GOT3 (cell line): ENCODE results near the gene G3BP2.
"Not testable (repeated sequence)": the region's sequence is repeated elsewhere in the genome, so short reads cannot be mapped to it uniquely, and the experiment has no call there.

Experiments used
- DNase-seq: peaks from one replicate; lab custom pipeline; 2025; ENCODE audit warnings: mixed read lengths; lab: John Stamatoyannopoulos, UW

G3BP2 gene

DNA sequence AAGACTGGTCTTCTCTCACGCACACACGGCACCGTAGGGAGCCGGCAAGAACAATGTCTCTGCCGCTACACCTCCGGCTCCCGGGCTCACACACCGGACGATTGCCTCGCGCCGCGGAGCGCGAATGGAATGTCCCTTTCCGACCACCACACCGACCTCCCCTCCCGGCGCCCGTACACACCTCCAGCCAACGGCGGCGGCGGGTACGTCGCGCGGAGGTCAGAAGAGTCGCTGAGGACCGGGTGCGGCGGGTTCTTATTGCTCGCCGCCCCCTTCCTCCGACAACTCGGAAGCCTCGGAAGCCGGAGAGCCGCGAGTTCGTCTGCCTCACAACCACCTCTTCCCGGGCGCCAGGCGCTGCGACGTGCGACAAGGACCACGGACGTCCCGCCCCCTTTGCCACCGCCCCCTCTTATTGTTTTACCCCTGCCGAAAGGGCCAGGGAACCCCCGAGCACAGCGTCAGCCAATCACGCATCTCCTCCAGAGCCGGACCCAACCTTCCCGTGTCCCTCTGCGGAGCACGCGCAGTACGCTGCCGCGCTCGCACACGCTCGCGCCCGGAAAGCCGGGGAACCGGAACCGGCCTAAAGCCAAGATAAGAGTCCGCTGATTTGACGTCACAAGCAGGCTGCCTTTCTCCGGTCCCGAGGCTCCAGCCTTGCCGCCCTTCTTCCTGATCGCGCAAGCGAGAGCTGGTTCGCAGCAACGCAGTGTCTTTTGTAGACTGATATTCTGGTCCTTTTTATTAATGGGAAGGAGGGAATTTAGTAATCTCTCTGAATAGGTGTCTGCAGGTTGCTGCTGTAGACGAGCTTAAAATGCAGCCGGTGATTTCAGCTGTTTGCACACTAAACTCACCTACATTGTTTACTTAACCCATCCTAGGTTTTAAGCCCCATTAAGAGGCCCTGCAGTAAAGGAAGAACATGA is at the start of gene G3BP2:
G3BP2 (minus strand) TSS at position 385 of the 932 bp plus-strand sequence. CDS start 11,386 bp downstream, outside the sequence.
- peak; percentile 78 for DNase-seq

DNA sequence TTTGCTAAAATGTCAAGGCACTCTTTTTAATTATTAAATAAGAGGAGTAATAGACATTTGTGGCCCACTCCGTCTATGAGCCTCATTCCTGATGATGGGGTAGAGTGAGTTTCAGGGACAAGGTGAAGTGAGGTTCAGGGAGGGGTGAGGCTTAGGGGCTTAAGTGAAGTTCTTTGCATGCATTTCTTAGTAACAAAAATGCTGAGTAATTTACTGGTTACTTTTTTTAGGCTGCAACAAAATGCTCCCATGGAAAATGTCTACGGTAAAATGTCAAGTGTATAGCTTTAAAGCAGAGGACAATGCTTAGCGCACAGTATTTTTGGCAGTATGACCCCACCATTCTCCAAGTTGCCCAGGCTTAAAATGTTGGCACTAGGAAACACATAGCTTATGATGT is 49.2 kb upstream of the G3BP2 start:
- no peak for DNase-seq

DNA sequence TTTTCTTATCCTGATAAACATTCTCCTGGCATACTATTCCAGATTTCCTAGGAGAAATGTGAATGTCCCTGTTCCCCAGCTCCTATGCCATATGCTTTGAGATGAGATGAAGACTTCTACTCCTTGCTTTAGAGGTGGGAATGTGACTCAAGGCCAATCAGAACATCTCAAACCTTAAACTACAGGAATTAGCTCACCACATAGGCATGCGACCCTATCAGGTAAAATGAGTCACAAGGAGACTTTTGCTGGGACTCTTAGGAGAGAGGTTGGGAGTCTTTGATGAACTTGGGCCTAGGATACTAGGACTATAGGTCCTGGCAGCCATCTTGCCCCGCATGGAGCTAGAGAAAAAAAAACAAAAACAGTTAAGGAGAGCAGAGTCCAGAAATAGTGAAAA is 45.3 kb upstream of the G3BP2 start:
- DNase-seq = no peak

DNA sequence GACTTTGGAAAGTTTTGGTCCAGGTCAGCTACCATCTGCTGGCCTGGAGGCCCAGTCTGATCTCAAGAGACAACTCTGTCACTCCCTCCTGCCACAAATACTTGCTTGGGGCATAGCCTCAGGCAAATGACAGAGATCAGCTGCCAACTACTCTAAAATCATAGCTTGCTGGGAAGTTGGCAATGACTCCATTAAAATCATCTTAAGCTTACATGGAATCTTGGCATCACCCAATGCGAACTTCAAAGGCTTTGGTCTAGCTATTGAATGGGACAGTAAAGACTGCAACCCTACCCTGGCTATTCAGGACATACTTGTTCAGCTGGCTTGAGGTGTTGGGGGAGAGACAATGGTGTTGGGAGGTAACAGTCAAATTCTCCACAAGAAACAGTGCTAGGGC is 44.2 kb upstream of the G3BP2 start:
- DNase-seq = no peak

DNA sequence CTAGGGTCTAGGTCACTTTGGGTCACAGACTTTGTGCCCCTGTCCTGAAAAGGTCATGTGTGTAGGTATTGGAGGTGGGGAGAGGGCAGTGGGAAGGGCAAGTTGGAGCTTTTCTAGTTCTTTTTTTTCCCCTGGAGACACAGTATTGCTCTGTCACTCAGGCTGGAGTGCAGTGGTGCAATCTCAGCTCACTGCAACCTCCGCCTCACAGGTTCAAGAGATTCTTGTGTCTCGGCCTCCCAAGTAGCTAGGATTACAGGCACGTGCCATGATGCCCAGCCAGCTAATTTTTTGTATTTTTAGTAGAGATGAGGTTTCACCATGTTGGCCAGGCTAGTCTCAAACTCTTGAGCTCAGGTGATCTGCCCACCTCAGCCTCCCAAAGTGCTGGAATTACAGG is 42.8 kb upstream of the G3BP2 start:
- not testable (repeated sequence) for DNase-seq

DNA sequence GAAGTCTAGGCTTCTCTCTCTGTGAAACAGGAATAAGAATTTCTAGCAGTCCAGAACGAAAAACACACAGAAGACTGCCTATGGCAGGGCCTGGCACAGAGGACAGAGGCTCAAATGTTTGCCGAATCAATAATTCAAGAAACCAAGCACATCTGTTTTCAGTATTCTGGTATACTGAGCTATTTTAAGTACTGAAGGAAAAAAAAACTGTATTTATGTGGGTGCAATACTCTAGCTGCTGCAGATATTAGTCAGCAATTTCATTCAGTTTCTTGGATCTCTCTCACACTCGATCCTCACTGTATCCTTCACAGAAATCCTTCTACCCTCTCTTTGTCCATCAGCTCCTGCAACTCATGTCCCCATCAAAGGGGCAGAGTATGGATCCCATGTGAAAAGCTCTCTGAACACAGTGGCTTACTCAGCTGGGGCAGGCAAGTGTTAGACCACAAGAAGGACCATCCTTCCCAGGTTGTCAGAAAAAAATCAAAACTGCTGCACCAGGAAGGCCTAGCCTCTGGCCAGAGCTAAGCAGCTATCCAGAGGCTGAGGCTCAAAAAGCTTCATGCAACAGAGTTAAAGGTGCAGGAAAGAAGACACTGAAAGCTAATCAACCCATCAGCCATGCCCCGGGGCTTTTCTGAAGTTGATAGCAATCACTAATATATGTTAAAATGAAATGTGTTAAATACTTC is 42.0 kb upstream of the G3BP2 start:
- DNase-seq = no peak

DNA sequence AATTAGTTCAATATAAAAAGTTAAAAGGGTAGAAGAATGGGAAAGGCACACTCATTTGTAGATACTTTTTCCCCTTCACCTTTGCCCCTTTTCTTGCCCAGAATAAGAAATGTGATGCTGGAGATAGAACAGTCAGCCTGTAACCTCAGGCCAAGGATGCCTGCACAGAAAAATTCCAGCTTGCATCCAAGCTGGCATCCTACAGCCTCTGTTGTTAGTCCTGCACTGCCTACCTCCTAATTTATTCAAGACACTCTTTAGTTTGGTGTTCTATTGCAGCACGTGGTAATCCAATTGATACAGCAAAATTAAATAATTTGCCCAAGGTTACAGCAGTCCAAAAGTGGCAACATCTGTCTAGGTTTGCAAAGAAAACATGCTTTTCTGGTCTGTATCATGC is 41.5 kb upstream of the G3BP2 start:
- DNase-seq = no peak

DNA sequence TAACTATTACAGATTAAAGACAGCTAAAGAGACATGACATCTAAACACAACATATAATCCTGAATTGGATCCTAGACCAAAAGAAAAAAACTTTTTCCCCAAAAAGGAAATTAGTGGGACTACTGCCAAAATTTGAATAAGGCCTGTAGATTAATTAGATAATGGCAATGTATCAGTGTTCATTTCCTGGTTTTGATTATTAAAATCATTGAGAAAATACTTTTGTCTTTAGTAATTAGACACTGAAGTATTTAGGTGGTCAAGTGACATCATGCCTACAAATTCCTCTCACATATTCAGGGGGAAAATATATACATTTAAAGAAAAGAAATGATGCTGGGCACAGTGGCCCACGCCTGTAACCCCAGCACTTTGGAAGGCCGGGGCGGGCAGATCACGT is 40.8 kb upstream of the G3BP2 start:
- DNase-seq = no peak

DNA sequence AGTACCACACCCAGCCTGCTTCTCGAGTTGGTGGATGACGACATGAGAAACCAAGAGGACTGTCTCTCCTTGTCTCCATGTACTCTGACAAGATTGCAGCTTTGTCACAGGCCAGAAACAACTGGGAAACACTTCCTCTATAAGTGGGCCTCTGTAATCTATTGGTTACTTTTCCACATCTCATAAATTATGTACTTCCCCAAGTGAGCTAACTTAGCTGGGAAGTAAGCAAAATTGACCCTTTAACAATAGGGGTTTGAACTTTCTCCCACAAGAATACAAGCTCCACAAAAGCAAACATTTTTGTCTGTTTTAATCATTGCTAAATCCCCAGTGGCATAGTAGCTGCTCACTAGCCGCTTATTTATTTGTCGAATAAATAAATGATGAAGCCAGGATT is 37.0 kb upstream of the G3BP2 start:
- DNase-seq = no peak

DNA sequence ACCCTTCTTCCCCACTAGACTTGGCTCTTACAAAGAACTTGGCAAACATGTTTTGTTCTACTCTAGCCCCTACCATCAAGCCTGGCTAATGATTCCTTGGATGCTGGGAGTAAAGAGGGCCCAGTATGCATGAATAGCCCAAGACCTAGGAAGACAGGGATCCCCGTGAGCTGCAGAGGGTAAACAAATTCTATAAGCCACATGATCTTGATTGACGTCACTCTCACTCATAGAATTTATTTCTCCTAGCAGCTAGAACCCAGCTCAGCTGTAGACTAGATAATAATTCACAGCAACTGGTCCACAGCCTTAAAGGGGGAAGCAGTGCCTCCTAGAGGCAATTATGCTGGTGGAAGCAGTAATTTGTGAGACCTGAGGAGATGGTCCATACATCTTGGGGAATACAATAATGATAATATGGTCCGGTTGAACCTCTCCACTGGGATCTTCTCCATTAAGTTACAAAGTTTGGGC is 35.0 kb upstream of the G3BP2 start:
- no peak for DNase-seq

DNA sequence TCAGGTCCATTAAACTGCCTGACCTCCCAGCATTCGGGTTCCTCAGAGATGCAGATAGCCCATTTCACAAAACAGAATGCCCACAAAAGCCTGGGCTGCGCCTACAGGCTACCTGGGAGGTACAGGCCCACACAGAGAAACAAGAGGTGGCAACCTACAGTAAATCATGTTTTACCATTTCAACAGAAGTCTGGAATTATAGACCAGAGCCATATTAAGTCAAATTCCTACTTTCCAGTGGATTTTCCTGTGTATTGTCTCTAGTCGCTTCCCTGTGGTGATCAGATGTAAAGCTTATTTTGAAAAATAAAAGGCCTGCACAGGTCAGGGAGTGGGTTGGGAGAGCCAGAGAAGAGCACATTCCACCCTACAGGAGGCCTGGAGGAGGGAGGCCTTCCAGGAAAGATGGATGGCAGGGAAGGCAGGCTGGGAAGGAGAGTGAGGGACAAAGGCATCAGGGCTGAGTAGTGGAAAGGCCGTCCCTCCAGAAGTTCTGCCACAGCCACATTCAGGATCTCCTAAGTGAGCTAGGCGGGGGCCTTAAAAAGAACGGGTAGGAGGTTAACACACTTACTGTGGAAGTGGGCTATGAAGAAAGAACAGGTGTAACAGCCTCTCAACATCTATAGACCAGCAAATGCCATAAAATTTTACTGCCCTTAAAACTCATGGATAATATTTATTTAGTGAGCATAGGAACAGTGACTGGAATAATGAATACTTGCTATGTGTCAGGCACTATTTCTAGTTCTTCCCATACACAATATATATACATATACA is 32.2 kb upstream of the G3BP2 start:
- no peak for DNase-seq

DNA sequence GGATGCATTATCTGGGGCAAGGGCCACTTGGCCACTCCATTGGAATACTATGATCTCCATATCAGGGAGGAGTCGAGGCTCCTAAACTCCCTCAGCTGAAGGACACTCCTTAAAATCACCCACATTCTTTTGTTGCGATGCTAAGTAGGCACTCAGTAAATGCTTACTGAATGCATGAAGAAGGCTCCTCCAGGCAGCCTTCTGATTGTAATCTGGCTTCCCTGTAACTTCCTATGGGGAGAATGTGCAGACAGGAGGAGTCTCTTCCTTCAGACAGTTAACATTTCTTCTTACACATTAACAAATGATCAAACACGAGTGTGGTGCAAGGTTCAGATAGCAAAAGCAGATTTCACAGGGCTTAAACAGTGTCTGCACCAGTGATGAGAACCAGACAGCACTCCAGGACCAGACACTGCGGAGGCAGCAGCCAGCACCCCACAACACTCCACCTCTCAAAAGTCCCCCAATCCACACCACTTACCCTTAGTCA is 29.8 kb upstream of the G3BP2 start:
- DNase-seq = no peak

DNA sequence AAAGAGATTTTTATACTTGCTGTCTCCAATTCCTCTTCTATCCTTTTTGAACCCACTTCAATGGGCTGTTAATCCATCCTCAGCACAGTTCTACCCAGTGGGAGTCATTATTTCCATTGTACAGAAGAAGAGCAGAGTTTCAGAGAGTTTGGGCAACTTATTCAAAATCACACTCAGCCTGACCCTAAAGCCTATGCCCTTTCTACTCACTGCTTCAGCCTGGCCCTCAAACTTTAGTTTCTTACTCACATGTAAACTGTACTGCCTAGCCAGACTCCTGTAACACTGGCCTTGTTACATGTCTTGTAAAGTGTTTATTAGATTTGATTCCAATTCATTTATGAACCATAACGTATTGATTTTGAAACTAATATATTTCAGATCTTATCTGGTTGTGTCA is 26.1 kb upstream of the G3BP2 start:
- no peak for DNase-seq

DNA sequence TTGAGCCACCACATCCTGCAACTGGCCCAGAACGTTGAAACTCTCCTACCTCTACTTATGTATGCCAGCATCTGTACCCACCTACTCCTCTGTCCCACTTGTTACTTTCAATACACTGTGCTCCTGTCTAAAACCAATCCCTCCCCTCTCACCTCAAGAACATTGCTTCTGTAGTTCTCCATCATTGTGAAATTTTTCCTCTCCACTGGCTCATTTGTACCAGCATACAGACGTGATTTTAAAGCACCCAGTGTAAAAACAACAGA is 25.7 kb upstream of the G3BP2 start:
- DNase-seq = no peak

DNA sequence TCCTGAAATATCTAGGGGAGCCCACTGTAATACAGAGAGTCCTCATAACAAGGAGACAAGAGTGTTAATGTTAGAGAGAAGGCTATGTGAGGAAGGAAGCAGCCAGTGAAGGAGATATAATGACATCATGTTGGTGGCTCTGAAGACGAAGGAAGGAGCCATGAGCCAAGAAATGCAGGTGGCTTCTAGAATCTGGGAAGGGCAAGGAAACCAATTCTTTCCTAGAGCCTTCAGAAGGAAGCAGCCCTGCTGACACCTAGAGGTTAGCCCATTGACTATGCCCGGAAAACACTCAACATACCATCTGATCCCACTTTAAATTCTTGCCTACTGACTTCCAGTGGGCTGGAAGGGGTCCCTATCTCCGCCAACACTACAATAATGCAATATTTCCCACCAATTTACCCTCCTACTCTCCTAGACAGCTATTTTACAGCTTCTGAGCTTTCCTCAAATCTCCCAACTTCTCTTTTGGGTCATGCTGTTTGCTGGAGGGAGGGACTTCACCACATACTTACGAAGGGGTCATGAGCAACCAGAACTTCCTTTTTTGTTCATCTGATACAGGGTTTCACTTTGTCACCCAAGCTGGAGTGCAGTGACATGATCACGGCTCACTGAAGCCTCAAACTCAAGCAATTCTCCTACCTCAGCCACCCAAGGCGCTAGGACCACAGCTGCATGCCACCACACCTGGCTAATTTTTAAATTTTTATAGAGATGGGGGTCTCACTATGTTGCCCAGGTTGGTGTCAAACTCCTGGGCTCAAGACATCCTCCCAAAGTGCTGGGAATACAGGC is 25.2 kb upstream of the G3BP2 start:
- DNase-seq = no peak

DNA sequence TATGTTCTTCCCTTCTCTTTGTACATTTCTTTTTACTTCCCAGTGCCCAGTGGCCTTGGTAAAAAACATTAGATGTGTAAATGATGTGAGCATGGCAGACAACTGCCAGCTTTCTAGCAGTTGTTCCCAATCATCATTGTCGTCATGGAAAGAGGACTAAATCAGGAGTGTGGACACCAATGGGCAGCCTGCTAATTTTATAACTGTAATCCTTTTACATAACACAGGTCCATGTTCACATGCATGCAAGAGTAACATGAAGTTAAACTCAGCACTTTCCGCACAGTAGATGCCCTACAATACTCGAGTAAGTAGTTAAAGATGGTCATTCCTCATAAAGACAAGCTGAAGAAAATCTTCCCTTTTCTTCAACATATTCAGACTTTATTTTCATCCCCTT is 23.4 kb upstream of the G3BP2 start:
- no peak for DNase-seq

DNA sequence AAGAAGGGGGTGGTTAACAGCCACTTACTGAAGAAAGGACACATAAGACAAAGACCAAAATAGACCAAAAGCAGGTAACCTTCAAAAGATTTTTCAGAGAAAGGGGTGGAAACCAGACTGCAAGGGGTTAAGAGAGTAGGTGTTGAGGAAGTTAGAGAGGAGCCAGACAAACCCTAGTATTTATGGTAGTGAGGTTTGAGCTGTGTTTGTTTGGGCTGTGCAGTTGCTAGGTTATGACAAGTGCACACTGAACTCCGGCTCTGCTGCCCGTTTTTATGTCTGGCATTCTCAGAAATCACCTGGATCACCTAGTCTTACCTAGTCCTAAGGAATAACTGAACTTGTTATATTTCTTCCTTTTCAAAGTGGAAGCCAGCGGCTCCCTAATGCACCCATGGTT is 22.9 kb upstream of the G3BP2 start:
- DNase-seq = no peak

DNA sequence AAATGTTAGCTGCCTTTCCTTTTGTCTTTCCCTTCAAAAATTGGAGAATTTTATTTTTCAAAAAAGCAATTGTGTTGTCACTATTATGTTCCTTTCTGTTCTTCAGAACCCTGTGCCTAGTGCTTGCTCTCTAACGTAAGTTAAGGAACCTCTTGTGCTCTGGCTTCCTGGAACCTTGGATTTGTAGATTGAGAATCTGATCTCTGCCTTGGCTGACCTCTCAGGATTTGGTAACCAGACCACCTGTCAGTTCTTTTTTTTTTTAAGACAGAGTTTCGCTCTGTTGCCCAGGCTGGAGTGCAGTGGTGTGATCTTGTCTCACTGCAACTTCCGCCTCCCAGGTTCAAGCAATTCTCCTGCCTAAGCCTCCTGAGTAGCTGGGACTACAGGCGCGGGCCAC is 18.9 kb upstream of the G3BP2 start:
- DNase-seq = not testable (repeated sequence)

DNA sequence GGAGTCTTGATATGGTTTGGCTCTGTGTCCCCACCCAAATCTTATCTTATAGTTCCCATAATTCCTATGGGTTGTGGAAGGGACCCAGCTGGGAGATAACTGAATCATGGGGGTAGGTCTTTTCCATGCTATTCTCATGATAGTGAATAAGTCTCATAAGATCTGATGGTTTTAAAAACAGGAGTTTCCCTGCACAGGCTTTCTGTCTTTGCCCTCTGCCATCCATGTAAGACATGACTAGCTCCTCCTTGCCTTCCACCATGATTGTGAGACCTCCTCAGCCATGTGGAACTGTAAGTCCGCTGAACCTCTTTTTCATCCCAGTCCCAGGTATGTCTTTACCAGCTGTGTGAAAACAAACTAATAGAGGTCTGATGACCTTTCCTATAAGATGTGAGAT is 13.9 kb upstream of the G3BP2 start:
- DNase-seq = not testable (repeated sequence)

DNA sequence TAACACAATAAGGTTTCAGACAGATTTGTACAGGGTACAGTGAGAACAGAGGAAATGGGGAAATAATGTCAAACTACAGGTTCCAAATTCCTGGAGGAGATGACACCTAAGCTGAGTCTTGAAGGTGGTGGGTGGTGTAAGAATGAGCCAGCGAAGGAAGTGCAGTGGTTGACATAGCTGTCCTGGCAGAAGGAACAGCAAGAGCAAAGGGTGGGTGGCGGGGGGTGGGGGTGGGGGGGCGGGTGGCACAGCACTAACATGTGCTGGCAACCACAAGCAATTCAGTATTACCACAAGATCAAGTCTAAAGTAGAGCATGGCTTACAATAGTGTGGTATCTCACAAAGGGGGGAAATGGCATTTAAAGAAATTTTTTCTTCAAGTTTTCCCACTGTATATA is 13.1 kb upstream of the G3BP2 start:
- DNase-seq = no peak

DNA sequence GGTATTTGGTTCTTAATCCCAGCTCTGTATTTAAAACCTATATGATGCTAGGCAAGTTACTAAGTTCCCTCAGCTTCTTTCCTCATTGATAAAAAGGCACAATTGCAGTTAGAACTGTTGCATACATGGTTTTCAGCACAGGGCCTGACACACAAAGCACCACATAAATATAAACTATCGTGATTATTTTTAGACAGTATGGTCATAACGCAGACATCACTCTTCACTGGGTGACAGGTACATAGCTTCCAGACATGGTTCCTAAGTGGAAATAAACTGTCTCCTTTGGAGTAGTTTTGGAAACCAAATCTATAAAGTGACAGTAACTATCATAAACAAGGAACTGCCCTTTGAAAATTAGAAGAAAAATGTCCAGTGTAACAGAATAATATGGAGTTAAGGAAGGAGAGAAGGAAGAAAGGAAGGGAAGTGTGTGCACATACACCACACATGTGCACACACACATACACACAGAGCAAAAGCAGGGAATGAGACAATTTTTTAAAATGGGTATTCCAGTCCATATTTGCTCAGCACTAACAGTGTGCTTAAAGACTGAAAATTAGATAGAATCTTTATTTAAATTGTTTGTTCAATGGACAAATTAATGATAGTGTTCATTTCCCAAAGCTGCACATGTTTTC is 12.5 kb upstream of the G3BP2 start:
- no peak for DNase-seq
